HUDEP-2 (cell line): ENCODE results near the gene PRDM16.

Source experiments
- DNase-seq, 76 experiments: peaks; one replicate each; lab custom pipeline; 2025; ENCODE audit not compliant: unreplicated experiment in 76 of 76; lab: John Stamatoyannopoulos, UW

PRDM16 gene

GRCh38 chr1:3401585-3402257 lies 332.7 kb downstream of the PRDM16 start:
- no peak for DNase-seq

DNA sequence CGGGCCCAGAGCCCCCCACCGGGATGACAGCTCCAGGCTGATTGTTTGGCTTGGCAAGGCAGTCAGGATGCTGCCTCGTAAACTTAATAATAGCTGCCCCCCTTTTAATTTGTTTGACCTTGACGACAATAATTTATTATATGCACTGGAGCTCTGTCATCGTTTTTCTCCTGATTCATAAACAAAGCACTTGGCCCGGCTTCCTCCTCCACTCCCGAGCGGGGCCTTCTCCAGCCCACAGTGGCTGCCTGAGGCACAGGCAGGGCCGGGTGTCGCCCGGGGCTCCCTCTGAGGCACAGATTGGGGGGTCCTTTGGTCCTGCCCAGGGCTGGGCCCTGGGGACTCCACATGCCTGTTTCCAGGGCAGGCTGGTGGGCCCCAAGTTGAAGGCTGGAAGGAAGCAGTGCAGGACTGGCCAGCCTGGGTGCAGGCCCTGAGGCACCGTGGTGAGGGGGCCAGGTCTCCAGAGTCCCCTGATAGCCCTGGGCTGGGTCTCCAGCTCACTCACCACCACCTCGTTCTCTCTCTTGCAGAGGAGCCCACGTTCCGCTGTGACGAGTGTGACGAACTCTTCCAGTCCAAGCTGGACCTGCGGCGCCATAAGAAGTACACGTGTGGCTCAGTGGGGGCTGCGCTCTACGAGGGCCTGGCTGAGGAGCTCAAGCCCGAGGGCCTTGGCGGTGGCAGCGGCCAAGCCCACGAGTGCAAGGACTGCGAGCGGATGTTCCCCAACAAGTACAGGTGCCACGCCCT lies 333.4 kb downstream of the PRDM16 start:
- no peak for DNase-seq

DNA sequence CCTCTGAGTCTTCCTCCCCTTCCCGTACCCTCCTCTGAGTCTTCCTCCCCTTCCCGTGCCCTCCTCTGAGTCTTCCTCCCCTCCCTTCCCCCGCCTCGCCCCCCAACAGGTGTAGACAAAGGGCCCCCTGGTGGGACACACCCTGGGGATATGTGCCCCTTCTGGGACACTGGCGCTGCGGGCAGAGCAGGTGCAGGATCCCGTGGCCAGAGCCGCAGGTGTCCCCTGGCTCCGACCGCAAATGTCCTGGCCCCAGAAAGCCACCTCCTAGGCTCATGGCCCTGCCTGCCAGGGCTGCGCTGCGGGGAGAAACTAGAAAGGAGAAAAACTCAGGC lies 334.0 kb downstream of the PRDM16 start:
- DNase-seq = no peak

- DNase-seq = no peak
Measured at GRCh38 chr1:3403388-3404231, 334.6 kb downstream of the PRDM16 start.

DNA sequence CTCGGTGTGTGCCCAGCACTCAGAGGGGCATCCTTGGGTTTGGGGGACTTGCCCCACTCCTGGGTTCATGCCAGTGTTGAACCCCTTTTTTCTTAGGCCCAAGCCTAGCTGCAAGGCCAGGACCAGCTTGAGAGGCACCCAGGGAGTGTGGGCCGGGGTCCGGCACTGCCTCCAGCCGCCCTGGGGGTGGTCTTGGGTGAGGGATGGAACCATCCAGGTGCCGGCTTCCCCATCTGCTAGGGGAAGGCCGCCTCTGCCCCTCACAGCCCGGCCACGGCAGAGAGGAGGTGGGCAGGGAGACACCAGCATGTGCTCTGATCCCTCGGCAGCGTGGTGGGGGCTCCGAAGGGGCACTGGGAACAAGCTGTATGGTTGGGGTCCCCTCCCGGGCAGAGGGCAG lies 335.3 kb downstream of the PRDM16 start:
- no peak for DNase-seq

GRCh38 chr1:3404801-3405200 lies 335.8 kb downstream of the PRDM16 start:
- no peak for DNase-seq

DNA sequence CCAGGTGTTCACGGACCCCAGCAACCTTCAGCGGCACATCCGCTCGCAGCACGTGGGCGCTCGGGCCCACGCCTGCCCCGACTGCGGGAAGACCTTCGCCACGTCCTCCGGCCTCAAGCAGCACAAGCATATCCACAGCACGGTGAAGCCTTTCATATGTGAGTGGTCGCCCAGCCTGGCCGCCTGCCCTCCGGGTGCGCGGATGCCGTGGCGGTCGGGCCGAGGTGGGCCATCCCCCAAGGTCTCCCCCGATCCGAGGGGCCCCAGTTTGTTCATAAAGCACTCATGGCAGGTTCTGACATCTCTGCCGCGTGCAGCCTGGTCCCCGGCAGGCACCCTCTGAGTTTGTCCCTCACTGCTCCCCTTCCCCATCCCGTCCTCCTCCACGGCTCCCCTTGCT lies 336.5 kb downstream of the PRDM16 start:
- DNase-seq = no peak

- DNase-seq = no peak
Measured at GRCh38 chr1:3405974-3406867, 337.2 kb downstream of the PRDM16 start.

DNA sequence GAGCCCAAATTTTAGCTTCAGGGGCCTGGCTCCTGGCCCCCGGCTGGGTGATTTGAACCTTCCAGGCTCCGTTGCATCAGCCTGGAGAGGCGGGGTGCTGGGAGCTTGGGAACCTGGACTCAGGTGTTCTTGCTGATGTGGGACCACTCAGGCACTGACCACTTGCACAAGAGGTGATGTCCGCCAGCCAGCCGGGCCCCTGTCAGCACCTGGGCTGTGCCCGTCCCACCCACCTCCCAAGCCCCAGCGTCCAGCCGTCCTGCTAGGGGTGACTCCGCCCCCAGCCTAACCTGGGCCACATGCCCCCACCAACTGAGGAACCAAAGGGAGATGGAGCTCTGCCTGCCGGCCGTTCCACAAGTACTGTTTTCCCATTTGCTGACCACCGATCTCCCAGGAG lies 338.0 kb downstream of the PRDM16 start:
- DNase-seq = no peak

DNA sequence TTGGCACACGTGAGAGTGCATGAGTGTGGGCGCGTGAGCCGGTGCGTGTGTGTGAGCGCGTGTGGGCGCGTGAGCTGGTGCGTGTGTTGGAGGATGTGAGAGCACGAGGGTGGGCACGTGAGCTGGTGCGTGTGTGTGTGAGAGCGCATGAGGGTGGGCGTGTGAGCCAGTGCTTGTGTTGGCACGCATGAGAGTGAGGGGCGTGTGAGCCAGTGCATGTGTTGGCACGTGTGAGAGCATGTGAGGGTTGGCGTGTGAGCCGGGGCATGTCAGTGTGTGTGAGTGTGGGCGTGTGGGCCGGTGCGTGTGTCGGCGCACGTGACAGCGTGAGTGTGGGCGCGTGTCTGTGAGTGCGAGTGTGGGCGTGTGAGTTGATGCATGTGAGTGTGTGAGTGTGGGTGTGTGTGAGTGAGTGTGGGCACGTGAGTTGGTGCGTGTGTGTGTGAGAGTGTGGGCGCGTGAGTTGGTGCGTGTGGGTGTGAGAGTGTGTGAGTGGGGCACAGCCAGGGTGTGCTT lies 339.8 kb downstream of the PRDM16 start:
- no peak for DNase-seq

- DNase-seq = no peak
Measured at GRCh38 chr1:3409366-3410141, 340.6 kb downstream of the PRDM16 start.

GRCh38 chr1:3410142-3410925 lies 341.3 kb downstream of the PRDM16 start:
- no peak for DNase-seq

DNA sequence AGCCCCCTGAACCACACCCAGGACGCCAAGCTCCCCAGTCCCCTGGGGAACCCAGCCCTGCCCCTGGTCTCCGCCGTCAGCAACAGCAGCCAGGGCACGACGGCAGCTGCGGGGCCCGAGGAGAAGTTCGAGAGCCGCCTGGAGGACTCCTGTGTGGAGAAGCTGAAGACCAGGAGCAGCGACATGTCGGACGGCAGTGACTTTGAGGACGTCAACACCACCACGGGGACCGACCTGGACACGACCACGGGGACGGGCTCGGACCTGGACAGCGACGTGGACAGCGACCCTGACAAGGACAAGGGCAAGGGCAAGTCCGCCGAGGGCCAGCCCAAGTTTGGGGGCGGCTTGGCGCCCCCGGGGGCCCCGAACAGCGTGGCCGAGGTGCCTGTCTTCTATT lies 342.8 kb downstream of the PRDM16 start:
- DNase-seq = no peak

DNA sequence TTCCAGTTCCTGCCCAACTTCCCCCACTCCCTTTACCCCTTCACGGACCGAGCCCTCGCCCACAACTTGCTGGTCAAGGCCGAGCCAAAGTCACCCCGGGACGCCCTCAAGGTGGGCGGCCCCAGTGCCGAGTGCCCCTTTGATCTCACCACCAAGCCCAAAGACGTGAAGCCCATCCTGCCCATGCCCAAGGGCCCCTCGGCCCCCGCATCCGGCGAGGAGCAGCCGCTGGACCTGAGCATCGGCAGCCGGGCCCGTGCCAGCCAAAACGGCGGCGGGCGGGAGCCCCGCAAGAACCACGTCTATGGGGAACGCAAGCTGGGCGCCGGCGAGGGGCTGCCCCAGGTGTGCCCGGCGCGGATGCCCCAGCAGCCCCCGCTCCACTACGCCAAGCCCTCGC lies 343.4 kb downstream of the PRDM16 start:
- DNase-seq = no peak

GRCh38 chr1:3413975-3414710 lies 345.1 kb downstream of the PRDM16 start:
- no peak for DNase-seq

DNA sequence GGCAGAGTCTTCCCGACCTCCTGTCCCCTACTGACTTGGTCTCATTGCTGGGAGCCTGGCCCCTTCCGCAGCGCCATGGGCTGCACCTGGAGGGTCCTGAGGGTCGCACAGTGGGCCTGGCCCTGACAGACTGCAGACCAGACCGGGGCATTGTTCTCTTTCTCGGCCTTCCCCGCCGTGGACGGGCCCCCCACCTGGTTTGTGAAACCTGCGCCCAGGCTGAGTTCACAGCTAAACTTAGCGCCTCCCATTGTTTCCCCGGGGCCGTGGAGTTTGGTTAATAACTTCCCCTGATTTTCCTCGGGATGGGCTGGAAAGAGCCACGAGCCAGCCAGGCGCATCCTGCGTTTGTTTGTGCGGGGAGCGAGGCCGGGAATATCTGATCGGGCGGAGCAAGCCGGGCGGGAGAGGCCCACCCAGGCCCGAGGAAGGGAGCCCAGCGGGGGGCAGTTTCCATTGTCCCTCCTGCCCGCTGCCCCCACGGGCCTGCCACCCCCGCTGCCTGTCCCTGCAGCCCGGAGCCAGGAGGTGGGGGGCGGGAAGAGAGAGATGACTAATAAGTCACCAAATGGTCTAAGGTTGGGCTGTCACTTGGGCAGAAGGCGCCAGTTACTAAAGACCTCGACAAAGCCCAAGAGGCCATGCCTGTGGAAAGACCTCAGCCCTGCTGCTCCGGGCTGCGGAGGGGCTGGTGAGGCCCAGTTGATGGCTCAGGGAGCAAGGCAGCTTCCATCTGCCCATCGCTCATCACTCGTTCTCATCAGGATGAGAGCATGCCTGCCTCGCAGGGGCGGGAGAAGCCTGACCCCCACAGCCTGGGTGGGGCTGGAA lies 346.5 kb downstream of the PRDM16 start:
- no peak for DNase-seq

- no peak for DNase-seq
Measured at GRCh38 chr1:3417082-3417739, 348.2 kb downstream of the PRDM16 start.
